HepG2 (cell line): ENCODE measurements around the gene WSB1. TPM values are rescaled to one million over a fixed set of nuclear protein-coding genes. Genes with fewer than 3 reads are reported as not detected.

Experiments
- ASH2L ChIP-seq: fragments of 300-600, 200-600 bp; sonication (generic); IDR thresholded peaks from 2 replicates; pipeline ENCODE4 v1.7.0; 2017; ENCODE audit warnings: low read depth, mild to moderate bottlenecking, moderate library complexity, mixed read lengths, low read length; ENCODE audit not compliant: insufficient read length
- DNMT1 ChIP-seq: sonication (generic); formaldehyde crosslinking; IDR thresholded peaks from 2 replicates; pipeline ENCODE4 v1.5.1; 2020; ENCODE audit warnings: mild to moderate bottlenecking, missing genetic modification reagents
- GABPB1 ChIP-seq: IDR thresholded peaks from 2 replicates; pipeline ENCODE4 v1.6.1; 2016; ENCODE audit warnings: mild to moderate bottlenecking, missing genetic modification reagents, moderate library complexity, missing compliant biosample characterization
- HNRNPUL1 ChIP-seq: fragments of 200-400 bp; formaldehyde crosslinking; IDR thresholded peaks from 2 replicates; pipeline ENCODE4 v1.6.1; 2017; ENCODE audit warnings: low read depth, mild to moderate bottlenecking, low read length, moderate library complexity
- KDM5B ChIP-seq: sonication (generic); formaldehyde crosslinking; IDR thresholded peaks from 2 replicates; pipeline ENCODE4 v1.4.0; 2020; ENCODE audit warnings: missing genetic modification reagents, mild to moderate bottlenecking, borderline replicate concordance
- MYPOP ChIP-seq: sonication (generic); formaldehyde crosslinking; IDR thresholded peaks from 2 replicates; pipeline ENCODE4 v1.8.1; 2023; ENCODE audit warnings: mild to moderate bottlenecking, moderate library complexity, missing genetic modification reagents
- NBN ChIP-seq: fragments of 450-650 bp; conservative IDR thresholded peaks from 2 replicates; pipeline ENCODE4 v1.6.1; 2017
- RBM22 ChIP-seq: fragments of 200-400 bp; formaldehyde crosslinking; optimal IDR thresholded peaks from 2 replicates; pipeline ENCODE3; 2017; ENCODE audit warnings: mild to moderate bottlenecking, low read length, moderate library complexity
- SMAD1 ChIP-seq: sonication (generic); formaldehyde crosslinking; IDR thresholded peaks from 2 replicates; pipeline ENCODE4 v1.4.0; 2020; ENCODE audit warnings: missing genetic modification reagents, low read depth, mild to moderate bottlenecking, borderline replicate concordance
- SUZ12 ChIP-seq: fragments of 150-350 bp; IDR thresholded peaks from 2 replicates; pipeline ENCODE4 v1.6.1; 2014; ENCODE audit warnings: low read depth, low read length
- ZBTB21 ChIP-seq: sonication (generic); formaldehyde crosslinking; IDR thresholded peaks from 2 replicates; pipeline ENCODE4 v1.4.0; 2020; ENCODE audit warnings: missing genetic modification reagents
- ZFP41 ChIP-seq: sonication (generic); formaldehyde crosslinking; IDR thresholded peaks from 2 replicates; pipeline ENCODE4 v1.4.0; 2020; ENCODE audit warnings: mild to moderate bottlenecking, missing genetic modification reagents, borderline replicate concordance
- ZNF30 ChIP-seq: sonication (generic); formaldehyde crosslinking; IDR thresholded peaks from 2 replicates; pipeline ENCODE4 v1.5.0; 2020; ENCODE audit warnings: mild to moderate bottlenecking, missing genetic modification reagents
- ZNF670 ChIP-seq: sonication (generic); formaldehyde crosslinking; IDR thresholded peaks from 2 replicates; pipeline ENCODE4 v1.8.0; 2022; ENCODE audit warnings: mild to moderate bottlenecking, missing genetic modification reagents, borderline replicate concordance
- ZNF772 ChIP-seq: sonication (generic); formaldehyde crosslinking; IDR thresholded peaks from 2 replicates; pipeline ENCODE4 v1.5.0; 2020; ENCODE audit warnings: mild to moderate bottlenecking, missing genetic modification reagents
- ZNF781 ChIP-seq: sonication (generic); formaldehyde crosslinking; IDR thresholded peaks from 2 replicates; pipeline ENCODE4 v1.5.1; 2020; ENCODE audit warnings: borderline replicate concordance, mild to moderate bottlenecking, missing genetic modification reagents; ENCODE audit errors: not compliant biosample characterization
- ZSCAN22 ChIP-seq: sonication (generic); formaldehyde crosslinking; IDR thresholded peaks from 2 replicates; pipeline ENCODE4 v1.4.0; 2020; ENCODE audit warnings: mild to moderate bottlenecking, missing genetic modification reagents
- ZSCAN31 ChIP-seq: sonication (generic); formaldehyde crosslinking; IDR thresholded peaks from 2 replicates; pipeline ENCODE4 v1.5.0; 2020; ENCODE audit warnings: low read depth, mild to moderate bottlenecking, missing genetic modification reagents
- polyA plus RNA-seq, 8 experiments: library from polyadenylated mRNA; depleted of rRNA in 3 of 8; stranded (reverse) in 7 of 8; unstranded in 1 of 8; fragments of >200 nt; fragmentation: Illumina TruSeq in 4 of 8; extraction: Trizol in 4 of 8; gene quantifications; 2 replicates each; pipeline versions ENCODE4 v1.2.1 to v1.2.3, GENCODE V29; 2011 to 2016; ENCODE audit warnings: low read depth in 4 of 8, missing spikeins in 1 of 8, mixed read lengths in 1 of 8; ENCODE audit not compliant: insufficient read depth in 1 of 8
- total RNA-seq, 5 experiments: library from RNA; depleted of rRNA; stranded (reverse); fragments of >200 nt; fragmentation: Illumina TruSeq; extraction: Trizol; gene quantifications; 2 replicates each; pipeline ENCODE4 v1.2.3, GENCODE V29; 2016; ENCODE audit warnings: low read depth in 1 of 5
- TF ChIP-seq, protein P1 (sequence below): sonication (generic); formaldehyde crosslinking; IDR thresholded peaks from 2 replicates; pipeline ENCODE4 v1.4.0; 2020; ENCODE audit warnings: mild to moderate bottlenecking, missing genetic modification reagents

The WSB1 gene
- total and polyA plus RNA-seq, 2 of the 13 experiments (the other 11 are each of a cell fraction or from before 2014, with no cell fraction given) = 81.3 to 294 TPM

DNA sequence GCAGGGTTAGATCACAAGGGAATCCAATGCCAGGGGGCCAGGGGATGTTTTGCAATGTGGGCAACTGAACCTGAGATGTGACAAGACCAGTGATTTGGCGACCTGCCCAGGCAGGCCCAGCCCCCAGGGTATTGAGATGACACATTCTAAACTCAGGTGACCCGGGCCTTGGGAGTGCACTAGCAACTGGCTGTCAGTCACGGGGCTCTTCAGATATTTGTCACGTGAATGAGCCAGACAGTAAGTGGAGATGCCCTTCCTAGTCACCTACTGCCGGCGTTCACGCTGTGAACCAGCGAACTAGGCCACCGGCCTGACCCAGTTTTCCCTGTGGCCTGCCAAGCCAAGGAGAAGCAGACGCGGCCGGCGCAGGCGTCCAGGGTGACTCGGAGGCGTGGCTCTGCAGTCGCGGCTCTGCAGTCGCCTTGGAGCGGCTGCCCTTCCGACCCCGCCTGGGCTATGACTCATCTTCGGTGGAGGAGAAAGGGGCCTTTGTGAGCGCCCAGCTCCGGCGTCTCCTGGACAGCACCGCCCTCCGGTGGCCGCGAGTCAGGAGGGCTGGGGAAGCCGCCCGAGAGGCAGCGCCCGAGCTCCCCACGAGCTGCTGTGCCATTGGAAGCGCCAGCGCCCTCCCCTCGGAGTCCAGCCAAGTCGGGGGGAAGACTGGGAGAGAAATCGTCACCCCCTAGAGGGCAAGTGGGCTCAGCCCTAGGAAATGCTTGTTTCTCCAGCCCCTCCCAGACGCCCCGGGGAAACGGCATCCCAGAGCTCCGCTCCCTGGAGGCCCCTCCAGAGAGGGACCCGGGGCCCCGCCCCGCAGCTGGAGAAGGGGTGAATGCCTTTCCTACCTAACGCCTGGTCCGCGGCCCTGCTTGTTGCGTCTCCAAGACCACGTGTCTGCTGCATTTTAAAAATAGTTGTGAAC is 38.8 kb downstream of the WSB1 start (continued):
- TF ChIP-seq ZNF781 (CRISPR knock-in tag) = peak; percentile 28
- no peak for TF ChIP-seq HNRNPUL1
- TF ChIP-seq KDM5B (CRISPR knock-in tag) = peak; percentile 79
- TF ChIP-seq, protein P1, sequence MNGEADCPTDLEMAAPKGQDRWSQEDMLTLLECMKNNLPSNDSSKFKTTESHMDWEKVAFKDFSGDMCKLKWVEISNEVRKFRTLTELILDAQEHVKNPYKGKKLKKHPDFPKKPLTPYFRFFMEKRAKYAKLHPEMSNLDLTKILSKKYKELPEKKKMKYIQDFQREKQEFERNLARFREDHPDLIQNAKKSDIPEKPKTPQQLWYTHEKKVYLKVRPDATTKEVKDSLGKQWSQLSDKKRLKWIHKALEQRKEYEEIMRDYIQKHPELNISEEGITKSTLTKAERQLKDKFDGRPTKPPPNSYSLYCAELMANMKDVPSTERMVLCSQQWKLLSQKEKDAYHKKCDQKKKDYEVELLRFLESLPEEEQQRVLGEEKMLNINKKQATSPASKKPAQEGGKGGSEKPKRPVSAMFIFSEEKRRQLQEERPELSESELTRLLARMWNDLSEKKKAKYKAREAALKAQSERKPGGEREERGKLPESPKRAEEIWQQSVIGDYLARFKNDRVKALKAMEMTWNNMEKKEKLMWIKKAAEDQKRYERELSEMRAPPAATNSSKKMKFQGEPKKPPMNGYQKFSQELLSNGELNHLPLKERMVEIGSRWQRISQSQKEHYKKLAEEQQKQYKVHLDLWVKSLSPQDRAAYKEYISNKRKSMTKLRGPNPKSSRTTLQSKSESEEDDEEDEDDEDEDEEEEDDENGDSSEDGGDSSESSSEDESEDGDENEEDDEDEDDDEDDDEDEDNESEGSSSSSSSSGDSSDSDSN (CRISPR knock-in tag) = peak; percentile 86; the same call in 1 of the 2 replicates
- TF ChIP-seq ZBTB21 = no peak
- TF ChIP-seq ZSCAN31 (CRISPR knock-in tag) = peak; percentile 66; the same call in 1 of the 2 replicates
- no peak for TF ChIP-seq SUZ12
- TF ChIP-seq SMAD1 (CRISPR knock-in tag) = no peak
- peak; percentile 88 for TF ChIP-seq MYPOP (CRISPR knock-in tag)
- TF ChIP-seq ZFP41 = no peak
- TF ChIP-seq GABPB1 (CRISPR knock-in tag) = peak; percentile 82
- no peak for TF ChIP-seq DNMT1 (CRISPR knock-in tag)
- TF ChIP-seq ASH2L = peak; percentile 89
- TF ChIP-seq RBM22 = no peak
- peak; percentile 97 for TF ChIP-seq ZNF772
- TF ChIP-seq NBN = no peak
- no peak for TF ChIP-seq ZNF30 (CRISPR knock-in tag)
- TF ChIP-seq ZSCAN22 = no peak
- TF ChIP-seq ZNF670 = no peak
